H1 (cell line): ENCODE measurements around the gene TGIF1. TPM values are rescaled to one million over a fixed set of nuclear protein-coding genes. Genes with fewer than 3 reads are reported as not detected.

Experiments used
- BACH1 ChIP-seq: IDR thresholded peaks from 2 replicates; pipeline ENCODE4 v1.6.1; 2012; ENCODE audit warnings: low read length, improper control_type of control experiment
- CBX8 ChIP-seq: fragments of 300-800, 300-1000 bp; sonication (generic); IDR thresholded peaks from 2 replicates; pipeline ENCODE4 v1.7.1; 2016; ENCODE audit warnings: low read depth, low read length, borderline replicate concordance
- CEBPB ChIP-seq: IDR thresholded peaks from 2 replicates; pipeline ENCODE4 v1.6.1; 2012; ENCODE audit warnings: low read depth, low read length
- CHD1 ChIP-seq: IDR thresholded peaks from 2 replicates; pipeline ENCODE4 v1.6.1; 2012; ENCODE audit warnings: low read depth, low read length, improper control_type of control experiment
- CHD2 ChIP-seq: IDR thresholded peaks from 2 replicates; pipeline ENCODE4 v1.6.1; 2012; ENCODE audit warnings: low read length, improper control_type of control experiment
- CREB1 ChIP-seq: IDR thresholded peaks from 2 replicates; pipeline ENCODE4 v1.6.1; 2012; ENCODE audit warnings: inconsistent platforms
- EGR1 ChIP-seq: IDR thresholded peaks from 2 replicates; pipeline ENCODE4 v1.6.1; 2011; ENCODE audit warnings: low read depth, low read length, borderline replicate concordance
- EZH2 ChIP-seq: fragments of 200-600 bp; sonication (generic); IDR thresholded peaks from 2 replicates; pipeline ENCODE4 v1.7.1; 2012; ENCODE audit warnings: low read depth, mild to moderate bottlenecking, moderate library complexity, low read length, inconsistent platforms; ENCODE audit not compliant: severe bottlenecking
- FOSL1 ChIP-seq: IDR thresholded peaks from 2 replicates; pipeline ENCODE4 v1.6.1; 2011; ENCODE audit warnings: mild to moderate bottlenecking, low read depth, low read length, moderate library complexity; ENCODE audit not compliant: insufficient read depth
- HDAC2 ChIP-seq, 2 experiments: fragments of 300-600 bp in 1 of 2; sonication (generic) in 1 of 2; IDR thresholded peaks; 2 replicates each; pipeline ENCODE4 v1.6.1; 2011 to 2012; ENCODE audit warnings: low read depth in 2 of 2, low read length in 2 of 2, mild to moderate bottlenecking in 2 of 2, moderate library complexity in 2 of 2, borderline replicate concordance in 1 of 2, inconsistent platforms in 1 of 2
- KDM1A ChIP-seq: fragments of 200-600, 300-600 bp; sonication (generic); IDR thresholded peaks from 2 replicates; pipeline ENCODE4 v1.7.1; 2016; ENCODE audit warnings: mild to moderate bottlenecking, low read length, borderline replicate concordance
- KDM5A ChIP-seq: fragments of 200-600 bp; IDR thresholded peaks from 2 replicates; pipeline ENCODE4 v1.7.1; 2012; ENCODE audit warnings: mild to moderate bottlenecking, low read length, inconsistent platforms, mixed read lengths
- MAFK ChIP-seq: IDR thresholded peaks from 2 replicates; pipeline ENCODE4 v1.6.1; 2012; ENCODE audit warnings: low read depth, mild to moderate bottlenecking, improper control_type of control experiment, low read length
- NANOG ChIP-seq: IDR thresholded peaks from 2 replicates; pipeline ENCODE4 v1.6.1; 2011; ENCODE audit warnings: low read length, low read depth, mild to moderate bottlenecking, inconsistent platforms; ENCODE audit not compliant: insufficient read depth, poor library complexity, severe bottlenecking
- POLR2A ChIP-seq, 2 experiments: IDR thresholded peaks; 1 replicate in 1 of 2; 2 replicates in 1 of 2; pipeline ENCODE4 v1.6.1; 2011; ENCODE audit warnings: low read depth in 2 of 2, low read length in 2 of 2, mild to moderate bottlenecking in 2 of 2; ENCODE audit errors: control extremely low read depth in 1 of 2
- POU5F1 ChIP-seq: IDR thresholded peaks from 2 replicates; pipeline ENCODE4 v1.6.1; 2011; ENCODE audit warnings: low read depth, mild to moderate bottlenecking, low read length, moderate library complexity
- SIN3A ChIP-seq, 2 experiments: IDR thresholded peaks in 1 of 2; conservative IDR thresholded peaks in 1 of 2; 2 replicates each; pipeline ENCODE4 v1.6.1; 2011 to 2012; ENCODE audit warnings: low read length in 2 of 2, improper control_type of control experiment in 1 of 2, low read depth in 1 of 2, mild to moderate bottlenecking in 1 of 2
- SP4 ChIP-seq: IDR thresholded peaks from 2 replicates; pipeline ENCODE4 v1.6.1; 2012; ENCODE audit warnings: low read length, inconsistent platforms
- TAF1 ChIP-seq: IDR thresholded peaks from 2 replicates; pipeline ENCODE4 v1.6.1; 2011; ENCODE audit warnings: mild to moderate bottlenecking, low read depth, low read length
- TAF7 ChIP-seq: optimal IDR thresholded peaks from 2 replicates; pipeline ENCODE3; 2011; ENCODE audit warnings: low read depth, mild to moderate bottlenecking, inconsistent platforms, low read length, moderate library complexity, borderline replicate concordance
- TEAD4 ChIP-seq: IDR thresholded peaks from 2 replicates; pipeline ENCODE4 v1.6.1; 2012; ENCODE audit warnings: low read depth, low read length, inconsistent platforms, mixed read lengths
- USF2 ChIP-seq: IDR thresholded peaks from 2 replicates; pipeline ENCODE4 v1.6.1; 2011; ENCODE audit warnings: low read length, improper control_type of control experiment
- polyA plus RNA-seq, 7 experiments: library from polyadenylated mRNA; depleted of rRNA in 3 of 7; stranded (reverse) in 5 of 7; unstranded in 2 of 7; fragments of >200 nt in 5 of 7; fragments of 200-250 nt in 2 of 7; gene quantifications; 1 replicate in 5 of 7; 2 replicates in 1 of 7; 4 replicates in 1 of 7; pipeline versions ENCODE4 v1.2.1 to v1.2.3, GENCODE V29; 2011 to 2013; ENCODE audit warnings: missing spikeins in 2 of 7, mixed read lengths in 2 of 7
- total RNA-seq: library from RNA; stranded (reverse); fragmentation: NEBNext Ultra II Directional; extraction: Animal tissue kit (Norgen Biotek cat#: 25700); gene quantifications from 2 replicates; pipeline ENCODE4 v1.2.1, GENCODE V29; 2021

TGIF1 gene
- total and polyA plus RNA-seq, 2 of the 8 experiments (the other 6 are each of a cell fraction or from before 2014, with no cell fraction given): 256 to 262 TPM

- TF ChIP-seq SIN3A (conservative IDR thresholded peaks at IDR 0.05 in 1 of 2, IDR thresholded peaks at IDR 0.05 in 1 of 2; ENCODE audit: low read depth in 1 of 2, low read length in 2 of 2) (peak; percentile 46 to 94; a peak in 3 of 4 replicates), HDAC2 (IDR thresholded peaks at IDR 0.05; ENCODE audit: borderline replicate concordance in 1 of 2, low read depth in 2 of 2, low read length in 2 of 2) (peak in 1 of 2 experiments; percentile 59; a peak in 1 of 4 replicates), TAF7 (peak; percentile 46), CBX8 (no peak), CEBPB (0 out of 2 replicates have a peak, but pooled peaks have one; percentile 3), EZH2 (no peak), POU5F1 (no peak), BACH1 (no peak), CHD1 (peak; percentile 37; the same call in 1 of the 2 replicates), CREB1 (peak; percentile 40; the same call in 1 of the 2 replicates), MAFK (no peak), USF2 (no peak), KDM5A (no peak), FOSL1 (no peak), TEAD4 (no peak), POLR2A (IDR thresholded peaks at IDR 0.05; ENCODE audit: control extremely low read depth in 1 of 2, low read depth in 2 of 2, low read length in 2 of 2) (peak in 1 of 2 experiments; percentile 61; a peak in 2 of 3 replicates), CHD2 (no peak), SP4 (no peak), NANOG (no peak), KDM1A (no peak), EGR1 (no peak), TAF1 (peak; percentile 38; the same call in 1 of the 2 replicates)
Observed at GRCh38 chr18:3450012-3450798, at the start of gene TGIF1 (continued).
